Measurements from ENCODE around the gene GGTLC2.
"Not testable (repeated sequence)": the region's sequence is repeated elsewhere in the genome, so short reads cannot be mapped to it uniquely, and the experiment has no call there.

The GGTLC2 gene

GRCh38 chr22:22619765-22620414, 24.5 kb upstream of the GGTLC2 start:
- H3K4me2 ChIP-seq (ENCODE audit: insufficient read depth, low read length), result no peak overlapping the region
- peaks cover 6% of the 10 kb centered on the region; the same call in 1 of the 2 replicates for H4K20me1 ChIP-seq (ENCODE audit: insufficient read depth, low read length)
- no peaks in the 10 kb centered on the region for H3K79me2 ChIP-seq (ENCODE audit: insufficient read depth, low read length)
- no peaks in the 10 kb centered on the region for H3K4me1 ChIP-seq (ENCODE audit: insufficient read depth, low read length)
- H2AFZ ChIP-seq (ENCODE audit: low read depth, low read length), result no peak overlapping the region
- H3K36me3 ChIP-seq (ENCODE audit: insufficient read depth, low read length), result no peaks in the 10 kb centered on the region
- H3K9ac ChIP-seq (ENCODE audit: low read depth, low read length), result no peak overlapping the region
- ATAC-seq (ENCODE audit: insufficient read depth, low read depth) (no peak), DNase-seq (no peak)
- no peak for TF ChIP-seq EZH2 (IDR thresholded peaks at IDR 0.05; ENCODE audit: borderline replicate concordance, low read depth, low read length, severe bottlenecking)
- no peak for TF ChIP-seq CTCF (IDR thresholded peaks at IDR 0.05; ENCODE audit: borderline replicate concordance, extremely low read depth, low read length, poor library complexity, severe bottlenecking)
- H3K4me3 ChIP-seq (ENCODE audit: low read depth in 1 of 2, low read length in 2 of 2), result no peak overlapping the region
- H3K9me3 ChIP-seq (ENCODE audit: insufficient read depth, low read length, severe bottlenecking), result no peaks in the 10 kb centered on the region
- H3K27me3 ChIP-seq (ENCODE audit: insufficient read depth, low read length, poor library complexity), result no peaks in the 10 kb centered on the region
- H3K27ac ChIP-seq (ENCODE audit: low read length), result no peak overlapping the region

- not testable (repeated sequence) for H3K9me3 ChIP-seq (ENCODE audit: insufficient read depth, low read length, severe bottlenecking); H3K27me3 ChIP-seq (ENCODE audit: insufficient read depth, low read length, poor library complexity); H2AFZ ChIP-seq (ENCODE audit: low read depth, low read length); H3K36me3 ChIP-seq (ENCODE audit: insufficient read depth, low read length); H3K4me3 ChIP-seq (ENCODE audit: low read depth in 1 of 2, low read length in 2 of 2); H3K79me2 ChIP-seq (ENCODE audit: insufficient read depth, low read length); H4K20me1 ChIP-seq (ENCODE audit: insufficient read depth, low read length); H3K9ac ChIP-seq (ENCODE audit: low read depth, low read length); DNase-seq; H3K27ac ChIP-seq (ENCODE audit: low read length); H3K4me2 ChIP-seq (ENCODE audit: insufficient read depth, low read length); ATAC-seq (ENCODE audit: insufficient read depth, low read depth); H3K4me1 ChIP-seq (ENCODE audit: insufficient read depth, low read length)
These were observed 15.6 kb upstream of the GGTLC2 start for GRCh38 chr22:22628546-22629495.

- H3K4me2 ChIP-seq (ENCODE audit: insufficient read depth, low read length); H3K9me3 ChIP-seq (ENCODE audit: insufficient read depth, low read length, severe bottlenecking); DNase-seq; H3K79me2 ChIP-seq (ENCODE audit: insufficient read depth, low read length); H3K4me3 ChIP-seq (ENCODE audit: low read depth in 1 of 2, low read length in 2 of 2); H3K9ac ChIP-seq (ENCODE audit: low read depth, low read length); H3K4me1 ChIP-seq (ENCODE audit: insufficient read depth, low read length); ATAC-seq (ENCODE audit: insufficient read depth, low read depth); H4K20me1 ChIP-seq (ENCODE audit: insufficient read depth, low read length); H3K27ac ChIP-seq (ENCODE audit: low read length); H3K27me3 ChIP-seq (ENCODE audit: insufficient read depth, low read length, poor library complexity); H3K36me3 ChIP-seq (ENCODE audit: insufficient read depth, low read length); H2AFZ ChIP-seq (ENCODE audit: low read depth, low read length): not testable (repeated sequence)
These were observed 13.2 kb upstream of the GGTLC2 start for GRCh38 chr22:22631223-22631652.

DNA sequence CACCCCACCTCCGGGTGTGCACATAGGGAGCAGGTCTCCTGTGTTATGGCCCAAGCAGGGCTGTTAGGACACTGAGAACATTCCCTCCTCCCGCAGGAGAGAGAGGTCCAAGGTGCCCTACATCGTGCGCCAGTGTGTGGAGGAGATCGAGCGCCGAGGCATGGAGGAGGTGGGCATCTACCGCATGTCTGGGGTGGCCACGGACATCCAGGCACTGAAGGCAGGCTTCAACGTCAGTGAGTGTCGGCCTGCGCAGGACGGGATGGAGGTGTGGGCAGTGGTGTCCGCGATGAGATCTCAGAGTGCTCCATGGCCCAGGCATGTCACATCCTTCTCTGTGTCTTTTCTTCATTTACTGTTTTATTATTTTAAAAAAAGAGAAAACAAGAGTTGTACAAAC, 12.2 kb upstream of the GGTLC2 start:
- not testable (repeated sequence) for H3K79me2 ChIP-seq (ENCODE audit: insufficient read depth, low read length); H3K4me2 ChIP-seq (ENCODE audit: insufficient read depth, low read length); H3K27me3 ChIP-seq (ENCODE audit: insufficient read depth, low read length, poor library complexity); H3K9me3 ChIP-seq (ENCODE audit: insufficient read depth, low read length, severe bottlenecking); H2AFZ ChIP-seq (ENCODE audit: low read depth, low read length); DNase-seq; H3K27ac ChIP-seq (ENCODE audit: low read length); H3K4me1 ChIP-seq (ENCODE audit: insufficient read depth, low read length); H4K20me1 ChIP-seq (ENCODE audit: insufficient read depth, low read length); H3K36me3 ChIP-seq (ENCODE audit: insufficient read depth, low read length); ATAC-seq (ENCODE audit: insufficient read depth, low read depth); H3K9ac ChIP-seq (ENCODE audit: low read depth, low read length); H3K4me3 ChIP-seq (ENCODE audit: low read depth in 1 of 2, low read length in 2 of 2)

- H3K9ac ChIP-seq (ENCODE audit: low read depth, low read length); H3K9me3 ChIP-seq (ENCODE audit: insufficient read depth, low read length, severe bottlenecking); H3K79me2 ChIP-seq (ENCODE audit: insufficient read depth, low read length); H3K4me3 ChIP-seq (ENCODE audit: low read depth in 1 of 2, low read length in 2 of 2); H3K27ac ChIP-seq (ENCODE audit: low read length); H4K20me1 ChIP-seq (ENCODE audit: insufficient read depth, low read length); ATAC-seq (ENCODE audit: insufficient read depth, low read depth); DNase-seq; H3K27me3 ChIP-seq (ENCODE audit: insufficient read depth, low read length, poor library complexity); H2AFZ ChIP-seq (ENCODE audit: low read depth, low read length); H3K36me3 ChIP-seq (ENCODE audit: insufficient read depth, low read length); H3K4me2 ChIP-seq (ENCODE audit: insufficient read depth, low read length); H3K4me1 ChIP-seq (ENCODE audit: insufficient read depth, low read length): not testable (repeated sequence)
These were observed 10.9 kb upstream of the GGTLC2 start for GRCh38 chr22:22633533-22633932.

DNA sequence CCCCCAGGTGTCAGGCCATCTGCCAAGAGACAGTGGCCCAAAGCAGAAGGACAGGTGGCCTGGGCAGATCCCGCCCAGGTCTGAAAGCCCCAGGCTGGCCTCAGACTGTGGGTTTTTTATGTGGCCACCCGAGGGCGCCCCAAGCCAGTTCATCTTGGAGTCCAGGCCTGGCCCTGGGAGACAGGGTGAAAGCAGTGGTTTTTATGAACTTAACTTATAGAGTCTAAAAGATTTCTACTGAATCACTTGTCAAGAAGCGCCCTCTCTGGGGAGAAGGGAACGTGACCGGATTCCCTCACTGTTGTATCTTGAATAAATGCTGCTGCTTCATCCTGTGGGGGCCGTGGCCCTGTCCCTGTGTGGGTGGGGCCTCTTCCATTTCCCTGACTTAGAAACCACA, 8.2 kb upstream of the GGTLC2 start:
- H4K20me1 ChIP-seq (ENCODE audit: insufficient read depth, low read length); H3K36me3 ChIP-seq (ENCODE audit: insufficient read depth, low read length); H3K27ac ChIP-seq (ENCODE audit: low read length); H3K27me3 ChIP-seq (ENCODE audit: insufficient read depth, low read length, poor library complexity); ATAC-seq (ENCODE audit: insufficient read depth, low read depth); H2AFZ ChIP-seq (ENCODE audit: low read depth, low read length); H3K9me3 ChIP-seq (ENCODE audit: insufficient read depth, low read length, severe bottlenecking); H3K9ac ChIP-seq (ENCODE audit: low read depth, low read length); H3K4me3 ChIP-seq (ENCODE audit: low read depth in 1 of 2, low read length in 2 of 2); H3K79me2 ChIP-seq (ENCODE audit: insufficient read depth, low read length); H3K4me2 ChIP-seq (ENCODE audit: insufficient read depth, low read length); H3K4me1 ChIP-seq (ENCODE audit: insufficient read depth, low read length): not testable (repeated sequence)
- peak; percentile 21 for DNase-seq

DNA sequence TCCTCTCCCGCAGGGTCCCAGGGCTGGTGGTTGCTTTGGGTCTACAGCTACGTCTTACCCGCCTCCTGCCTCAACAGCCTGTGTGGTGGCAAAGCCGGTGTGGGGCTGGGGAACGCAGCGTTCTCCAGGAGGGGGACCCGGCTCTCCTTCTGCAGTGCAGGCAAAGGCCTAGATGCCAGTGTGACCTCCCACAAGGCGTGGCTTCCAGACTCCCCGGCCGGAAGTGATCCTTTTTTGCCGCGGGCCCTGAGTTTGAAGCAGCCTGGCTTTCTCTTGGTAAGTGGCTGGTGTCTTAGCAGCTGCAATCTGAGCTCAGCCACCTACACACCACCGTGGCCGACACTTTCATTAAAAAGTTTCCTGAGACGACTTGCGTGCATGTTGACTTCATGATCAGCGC, 6.1 kb upstream of the GGTLC2 start:
- H2AFZ ChIP-seq (ENCODE audit: low read depth, low read length); H3K4me2 ChIP-seq (ENCODE audit: insufficient read depth, low read length); H3K9ac ChIP-seq (ENCODE audit: low read depth, low read length); ATAC-seq (ENCODE audit: insufficient read depth, low read depth); H3K27ac ChIP-seq (ENCODE audit: low read length); DNase-seq; H3K4me3 ChIP-seq (ENCODE audit: low read depth in 1 of 2, low read length in 2 of 2); H3K9me3 ChIP-seq (ENCODE audit: insufficient read depth, low read length, severe bottlenecking); H3K27me3 ChIP-seq (ENCODE audit: insufficient read depth, low read length, poor library complexity); H3K36me3 ChIP-seq (ENCODE audit: insufficient read depth, low read length); H3K79me2 ChIP-seq (ENCODE audit: insufficient read depth, low read length); H3K4me1 ChIP-seq (ENCODE audit: insufficient read depth, low read length); H4K20me1 ChIP-seq (ENCODE audit: insufficient read depth, low read length): not testable (repeated sequence)

Data from DND-41 (cell line).